Mammary epithelial cell (primary cell): ENCODE results near the gene FHIT.

Experiments
- EZH2 ChIP-seq: IDR thresholded peaks from 2 replicates; pipeline ENCODE4 v1.6.1; 2012; ENCODE audit warnings: low read length, inconsistent platforms, borderline replicate concordance
- TF ChIP-seq, protein P1 (sequence below), 2 donors: IDR thresholded peaks in 1 of 2; conservative IDR thresholded peaks in 1 of 2; 2 replicates each; pipeline ENCODE4 v1.5.1; 2011 to 2012; ENCODE audit warnings: inconsistent platforms in 2 of 2, low read length in 2 of 2, mild to moderate bottlenecking in 2 of 2, control low read depth in 1 of 2, low read depth in 1 of 2; ENCODE audit not compliant: insufficient read depth in 1 of 2; ENCODE audit errors: extremely low read depth in 1 of 2

GRCh38 chr3:59790241-59790640 is 1461.0 kb downstream of the FHIT start:
- TF ChIP-seq, protein P1, sequence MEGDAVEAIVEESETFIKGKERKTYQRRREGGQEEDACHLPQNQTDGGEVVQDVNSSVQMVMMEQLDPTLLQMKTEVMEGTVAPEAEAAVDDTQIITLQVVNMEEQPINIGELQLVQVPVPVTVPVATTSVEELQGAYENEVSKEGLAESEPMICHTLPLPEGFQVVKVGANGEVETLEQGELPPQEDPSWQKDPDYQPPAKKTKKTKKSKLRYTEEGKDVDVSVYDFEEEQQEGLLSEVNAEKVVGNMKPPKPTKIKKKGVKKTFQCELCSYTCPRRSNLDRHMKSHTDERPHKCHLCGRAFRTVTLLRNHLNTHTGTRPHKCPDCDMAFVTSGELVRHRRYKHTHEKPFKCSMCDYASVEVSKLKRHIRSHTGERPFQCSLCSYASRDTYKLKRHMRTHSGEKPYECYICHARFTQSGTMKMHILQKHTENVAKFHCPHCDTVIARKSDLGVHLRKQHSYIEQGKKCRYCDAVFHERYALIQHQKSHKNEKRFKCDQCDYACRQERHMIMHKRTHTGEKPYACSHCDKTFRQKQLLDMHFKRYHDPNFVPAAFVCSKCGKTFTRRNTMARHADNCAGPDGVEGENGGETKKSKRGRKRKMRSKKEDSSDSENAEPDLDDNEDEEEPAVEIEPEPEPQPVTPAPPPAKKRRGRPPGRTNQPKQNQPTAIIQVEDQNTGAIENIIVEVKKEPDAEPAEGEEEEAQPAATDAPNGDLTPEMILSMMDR (conservative IDR thresholded peaks at IDR 0.05 in 1 of 2, IDR thresholded peaks at IDR 0.05 in 1 of 2; ENCODE audit: extremely low read depth in 1 of 2, insufficient read depth in 1 of 2, low read depth in 1 of 2, low read length in 2 of 2): no peak
- TF ChIP-seq EZH2: no peak
